HG03039 (cell line): Measurements from ENCODE around the gene LACRT.
A peak's percentile ranks its signal among the peaks of the same experiment; 100 is the strongest.
"Not testable (repeated sequence)": the region's sequence is repeated elsewhere in the genome, so short reads cannot be mapped to it uniquely, and the experiment has no call there.

ENCODE experiments used
- ATAC-seq: cut with Tn5 transposase; IDR thresholded peaks from one replicate; pipeline ENCODE4 v1.9.1; 2021; ENCODE audit warnings: mild to moderate bottlenecking, moderate library complexity; ENCODE audit not compliant: unreplicated experiment

LACRT gene, protein sequence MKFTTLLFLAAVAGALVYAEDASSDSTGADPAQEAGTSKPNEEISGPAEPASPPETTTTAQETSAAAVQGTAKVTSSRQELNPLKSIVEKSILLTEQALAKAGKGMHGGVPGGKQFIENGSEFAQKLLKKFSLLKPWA

DNA sequence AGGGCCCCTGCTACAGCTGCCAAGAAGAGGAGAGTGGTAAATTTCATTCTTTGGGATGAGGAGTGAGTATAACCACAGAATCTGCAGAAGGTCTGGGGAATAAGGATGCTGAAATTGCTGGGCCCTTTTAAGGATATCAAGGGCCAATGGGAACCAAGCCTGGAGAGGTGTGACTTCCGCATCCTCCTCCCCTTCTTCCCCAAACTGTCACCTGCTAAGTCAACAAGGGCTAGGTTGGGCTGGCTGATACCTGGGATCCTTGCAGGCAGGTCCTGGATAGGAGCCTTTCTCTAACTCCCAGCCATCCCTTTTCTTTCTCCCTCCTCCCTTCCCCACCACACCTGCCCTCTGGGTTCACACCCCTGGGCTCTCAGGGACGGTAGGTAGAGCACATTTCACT is at the start of gene LACRT:
TSS of gene LACRT (minus strand) at position 101 of the 400 bp plus-strand sequence. CDS start at position 47, 54 bp downstream.
- ATAC-seq, result no peak

DNA sequence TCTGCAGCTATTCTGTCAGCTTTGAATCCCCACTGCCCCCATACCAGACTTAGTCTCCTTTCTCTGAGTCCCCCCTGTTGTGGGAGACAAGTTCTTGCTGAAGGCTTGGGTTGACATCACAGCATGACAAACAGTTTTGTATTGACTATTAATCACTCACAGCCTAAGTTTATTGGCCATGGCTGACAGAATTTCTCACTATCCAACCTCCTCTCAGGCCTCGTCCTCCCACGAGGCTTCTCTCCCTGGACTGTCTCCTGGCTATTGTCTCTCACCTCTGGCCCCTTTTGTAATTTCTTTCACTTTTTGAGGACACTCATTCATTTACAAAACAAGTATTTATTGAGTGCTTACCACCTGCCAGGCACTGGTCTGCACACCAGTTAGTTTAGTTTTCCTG is 48.7 kb upstream of the LACRT start:
- ATAC-seq, result no peak

DNA sequence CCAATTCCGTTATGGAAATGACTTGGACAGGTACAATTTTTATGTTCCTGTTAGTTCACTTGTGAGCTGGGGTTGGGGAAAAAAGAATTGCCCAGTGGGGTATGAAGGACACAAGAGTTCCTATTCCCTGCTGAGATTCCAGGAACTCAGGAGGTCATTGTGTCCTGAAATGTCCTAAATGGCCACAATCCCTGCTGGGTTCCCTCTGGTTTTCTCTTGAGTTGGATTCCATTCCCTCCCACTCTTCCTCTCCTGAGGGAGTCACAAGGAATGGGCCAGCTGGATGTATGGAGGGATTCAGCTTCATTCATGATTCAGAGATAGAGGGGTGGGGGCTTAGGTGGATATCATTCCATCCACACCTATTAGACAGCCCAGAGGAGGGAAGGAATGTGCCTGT is 48.0 kb upstream of the LACRT start:
- no peak for ATAC-seq

DNA sequence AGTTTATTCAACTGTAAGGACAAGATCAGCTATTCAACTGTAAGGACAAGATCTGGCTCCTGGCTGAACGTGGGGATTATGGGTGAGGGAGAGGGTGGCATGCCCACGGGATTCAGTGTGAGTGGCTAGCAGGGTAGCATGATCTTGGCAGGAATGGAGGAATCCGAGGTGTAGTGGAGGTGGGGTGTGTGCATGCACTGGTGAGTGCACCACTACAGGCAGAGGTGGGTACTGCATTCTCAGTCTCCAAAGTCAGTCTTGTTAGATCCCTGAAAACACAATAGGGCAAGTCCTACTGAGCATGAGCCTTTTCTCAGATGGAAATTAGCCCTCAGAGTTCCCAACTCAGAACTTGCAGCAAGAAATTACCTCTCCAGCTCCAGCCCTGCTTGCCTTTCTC is 45.7 kb upstream of the LACRT start:
- peak; percentile 79 for ATAC-seq

DNA sequence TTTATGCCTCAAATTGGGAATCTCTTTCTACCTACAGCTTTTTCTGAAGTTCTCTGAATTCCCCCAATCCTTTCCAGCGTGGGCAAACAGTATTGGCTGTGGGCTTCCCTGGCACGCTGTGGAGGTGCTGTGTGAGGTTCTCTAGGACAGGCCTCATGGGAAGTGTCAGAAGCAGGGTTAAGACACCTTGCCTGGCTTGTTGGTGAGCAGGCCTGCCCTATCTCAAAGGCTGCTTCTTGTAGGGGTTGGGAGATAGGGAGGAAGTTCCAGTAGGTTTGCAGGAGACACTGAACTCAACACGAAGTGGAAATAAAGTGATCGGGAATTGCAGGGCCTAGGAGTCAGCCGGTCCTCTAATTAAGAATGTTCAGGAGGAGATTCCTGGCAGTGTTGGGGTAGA is 43.4 kb upstream of the LACRT start:
- ATAC-seq, result no peak

DNA sequence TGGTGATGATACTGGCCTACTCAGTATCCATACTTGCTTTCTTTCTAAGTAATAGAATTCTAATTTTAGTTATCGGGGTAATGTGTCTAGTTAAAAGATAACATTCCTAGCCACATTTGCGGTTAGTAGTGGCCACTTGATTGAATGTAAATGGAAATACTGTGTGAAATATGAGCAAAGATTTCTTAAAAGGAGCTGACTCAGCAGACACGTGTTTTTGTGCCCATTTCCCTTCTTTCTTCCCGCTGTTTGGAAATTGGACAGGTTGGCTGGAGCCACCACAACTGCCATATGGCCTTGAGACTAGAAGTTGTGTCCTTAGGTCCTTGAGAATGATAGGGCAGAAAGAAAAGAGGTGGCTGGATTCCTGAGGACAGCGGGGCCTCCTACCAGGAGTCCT is 33.2 kb upstream of the LACRT start:
- ATAC-seq, result no peak

DNA sequence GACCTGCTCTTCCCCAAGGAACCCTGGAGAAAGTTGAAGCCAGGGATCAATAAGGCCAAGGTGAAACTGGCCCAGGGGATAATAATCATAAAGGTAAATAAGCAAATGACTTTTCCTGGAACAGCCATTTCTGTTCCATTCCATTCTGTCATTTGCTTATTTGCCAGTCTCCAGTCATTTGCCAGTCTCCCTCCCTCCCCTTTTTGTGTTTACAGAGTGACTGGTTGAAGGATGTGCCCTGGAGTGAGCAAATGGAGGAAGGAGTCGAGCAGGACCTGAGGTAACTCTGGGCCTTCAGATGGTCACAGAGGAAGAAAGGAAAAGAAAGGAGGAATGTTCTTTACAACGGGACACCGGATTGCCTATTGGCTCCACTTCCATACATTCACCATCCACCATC is 31.3 kb upstream of the LACRT start:
- ATAC-seq, result no peak

DNA sequence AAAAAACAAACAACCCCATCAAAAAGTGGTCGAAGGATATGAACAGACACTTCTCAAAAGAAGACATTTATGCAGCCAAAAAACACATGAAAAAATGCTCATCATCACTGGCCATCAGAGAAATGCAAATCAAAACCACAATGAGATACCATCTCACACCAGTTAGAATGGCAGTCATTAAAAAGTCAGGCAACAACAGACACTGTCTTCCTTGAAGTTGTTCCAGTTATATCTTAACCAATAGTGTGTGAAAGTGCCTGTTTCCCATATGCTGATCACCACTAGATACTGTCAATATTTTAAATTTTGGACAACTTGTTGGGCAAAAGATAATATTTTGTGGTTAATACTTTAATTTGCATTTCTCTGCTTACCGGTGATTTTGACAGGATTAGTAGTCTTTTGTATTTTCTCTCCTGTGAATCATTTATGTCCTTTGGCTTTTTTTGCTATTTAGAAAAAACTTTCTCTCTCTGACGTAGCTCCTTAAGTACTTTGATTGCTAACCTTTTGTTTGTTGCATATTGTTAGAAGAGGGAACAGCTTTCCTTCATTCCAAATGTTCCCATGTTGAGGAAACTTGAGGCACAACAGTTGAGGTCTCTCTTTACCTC is 30.4 kb upstream of the LACRT start:
- not testable (repeated sequence) for ATAC-seq

DNA sequence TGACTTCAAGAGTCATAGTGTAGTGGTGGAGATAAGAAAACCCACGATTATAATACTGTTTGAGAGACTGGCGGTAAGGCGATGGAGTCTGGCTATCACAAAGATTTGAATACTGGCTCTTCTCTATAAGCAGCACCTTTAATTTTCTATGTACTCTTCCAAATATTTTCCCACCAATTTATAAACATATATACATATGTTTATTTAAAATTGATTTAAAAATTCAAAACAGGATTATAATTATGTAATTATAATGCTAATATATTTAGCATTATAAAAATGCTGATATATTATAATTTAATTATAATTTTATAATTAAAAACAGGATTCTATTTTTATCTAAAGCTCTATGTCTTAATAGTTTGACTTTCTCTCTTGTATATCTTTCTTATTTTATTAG is 28.9 kb upstream of the LACRT start:
- no peak for ATAC-seq

DNA sequence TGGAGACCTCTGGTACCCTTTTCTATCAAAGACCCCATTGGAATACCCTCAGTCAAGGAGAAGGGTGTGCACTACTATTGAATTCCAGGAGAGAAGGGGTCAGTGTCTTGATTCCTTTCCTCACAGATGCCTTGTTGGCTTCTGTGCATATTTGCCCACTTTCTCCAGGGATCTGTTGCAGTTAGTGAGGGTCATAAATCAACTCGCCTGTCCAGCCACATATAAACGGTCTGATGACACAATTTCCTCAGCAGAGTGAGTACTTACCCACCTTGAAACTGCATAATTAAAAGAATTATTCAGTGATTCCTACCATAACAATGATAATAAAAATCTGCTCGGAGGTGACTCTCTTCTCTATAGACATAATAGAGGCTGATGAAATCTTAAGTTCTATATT is 27.3 kb upstream of the LACRT start:
- ATAC-seq, result no peak

DNA sequence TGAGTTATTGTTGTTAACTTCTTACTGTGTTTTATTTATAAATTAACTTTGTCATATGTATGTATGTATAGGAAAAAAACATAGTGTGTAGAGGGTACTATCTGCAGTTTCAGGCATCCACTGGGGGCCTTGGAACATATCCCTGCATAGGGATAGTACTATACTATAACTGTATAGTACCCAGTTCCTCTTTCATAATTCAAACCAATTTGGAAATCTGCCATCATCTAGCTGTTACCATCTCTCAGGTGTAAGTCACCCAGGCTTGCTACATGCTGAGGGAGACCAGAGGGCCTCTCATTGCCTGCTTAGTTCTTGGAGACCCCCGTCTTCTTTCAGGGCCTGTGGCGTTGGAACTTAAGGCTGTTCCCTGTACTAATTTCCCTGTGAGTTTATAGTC is 26.4 kb upstream of the LACRT start:
- ATAC-seq, result no peak

DNA sequence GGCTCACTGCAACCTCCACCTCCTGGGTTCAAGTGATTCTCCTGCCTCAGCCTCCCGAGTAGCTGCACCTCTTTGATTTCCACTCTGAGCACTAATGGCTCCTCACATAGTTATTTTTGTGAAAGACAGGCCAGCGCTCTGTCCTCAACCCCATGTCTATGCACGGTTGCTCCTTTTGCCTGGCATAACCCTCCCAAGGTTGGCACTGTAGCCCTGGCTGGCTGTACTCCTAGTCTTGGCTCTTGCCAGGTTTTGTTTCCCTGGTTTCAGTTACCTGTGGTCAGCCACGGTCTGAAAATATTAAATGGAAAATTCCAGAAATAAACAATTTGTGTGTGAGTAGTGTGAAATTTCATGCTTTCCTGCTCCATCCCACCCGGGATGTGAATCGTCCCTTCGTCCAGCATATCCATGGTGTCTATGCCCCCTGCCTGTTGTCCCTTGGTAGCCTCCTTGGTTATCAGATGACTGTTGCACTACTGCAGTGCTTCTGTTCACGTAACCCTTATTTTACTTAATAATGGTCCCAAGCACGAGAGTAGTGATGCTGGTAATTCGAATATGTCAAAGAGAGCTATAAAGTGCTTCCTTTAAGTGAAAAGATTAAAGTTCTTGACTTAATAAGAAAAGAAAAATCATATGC is 25.7 kb upstream of the LACRT start:
- ATAC-seq, result no peak

DNA sequence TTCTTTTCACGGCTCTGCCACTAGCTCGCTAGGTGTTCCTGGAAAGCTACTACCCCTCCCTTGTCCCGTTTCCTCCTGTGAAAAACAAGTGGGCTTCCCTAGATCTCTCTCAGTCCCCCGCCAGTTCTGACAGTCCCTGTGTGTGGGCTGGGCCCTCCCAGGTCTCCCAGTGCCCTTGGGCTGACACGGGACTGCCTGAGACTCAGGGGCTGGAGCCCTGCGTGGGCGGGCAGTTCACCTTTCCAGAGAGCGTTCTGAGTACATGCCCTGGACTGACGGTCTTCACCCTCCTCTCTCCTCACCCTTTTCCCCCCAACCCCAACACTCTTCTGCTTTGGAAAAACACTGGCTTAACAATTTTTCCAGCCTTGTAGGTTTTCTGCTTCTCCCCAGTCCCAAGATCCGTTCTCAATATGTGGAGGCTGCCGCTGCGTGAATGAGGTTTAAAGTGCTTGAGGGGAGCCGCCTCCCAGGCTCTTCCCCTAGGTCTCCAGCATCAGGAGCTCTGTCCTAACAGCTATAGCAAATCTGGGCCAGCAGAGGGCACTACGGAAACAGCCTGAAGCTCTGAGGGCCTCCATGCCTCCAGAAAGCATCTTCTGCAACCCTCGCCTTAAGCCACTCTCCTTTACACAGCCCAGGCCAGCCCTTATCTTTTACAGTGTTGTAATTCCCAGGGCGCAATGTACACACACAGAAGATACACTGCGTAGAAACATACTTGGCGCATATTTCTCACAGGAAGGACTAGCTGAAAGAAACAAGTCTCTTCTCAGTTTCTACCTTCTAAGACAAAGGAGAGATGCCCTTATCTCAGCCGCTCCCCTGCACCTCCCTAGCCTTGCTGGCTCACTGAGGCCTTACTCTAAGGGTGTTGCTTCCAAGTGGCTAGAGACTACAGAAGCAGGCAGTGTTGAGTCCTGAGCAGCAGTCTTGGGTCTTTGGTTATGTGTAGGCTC is 23.9 kb upstream of the LACRT start:
- ATAC-seq, result peak; percentile 53

DNA sequence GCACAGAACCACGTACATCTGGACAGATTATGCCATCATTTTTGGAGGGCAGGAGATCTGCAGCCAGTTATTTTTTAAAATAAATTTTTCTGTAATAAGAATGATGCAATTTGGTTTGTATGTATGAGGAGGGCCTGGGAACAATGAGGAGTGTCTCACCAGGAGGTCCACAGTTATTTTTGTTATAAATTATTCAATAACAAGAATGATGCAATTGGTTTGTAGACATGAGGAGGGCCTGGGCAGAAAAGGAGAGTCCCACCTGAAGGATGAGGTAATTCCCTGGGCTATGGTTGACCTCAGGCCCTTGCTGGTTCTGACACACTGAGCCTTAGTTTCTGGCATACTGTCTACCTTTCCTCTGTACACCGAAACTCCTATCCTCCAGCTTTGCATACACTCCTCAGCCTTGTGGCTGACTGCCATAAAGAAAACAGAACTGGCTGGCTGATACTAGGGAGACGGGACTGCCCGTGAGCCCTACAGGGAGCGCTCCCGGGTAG is 22.5 kb upstream of the LACRT start:
- no peak for ATAC-seq

DNA sequence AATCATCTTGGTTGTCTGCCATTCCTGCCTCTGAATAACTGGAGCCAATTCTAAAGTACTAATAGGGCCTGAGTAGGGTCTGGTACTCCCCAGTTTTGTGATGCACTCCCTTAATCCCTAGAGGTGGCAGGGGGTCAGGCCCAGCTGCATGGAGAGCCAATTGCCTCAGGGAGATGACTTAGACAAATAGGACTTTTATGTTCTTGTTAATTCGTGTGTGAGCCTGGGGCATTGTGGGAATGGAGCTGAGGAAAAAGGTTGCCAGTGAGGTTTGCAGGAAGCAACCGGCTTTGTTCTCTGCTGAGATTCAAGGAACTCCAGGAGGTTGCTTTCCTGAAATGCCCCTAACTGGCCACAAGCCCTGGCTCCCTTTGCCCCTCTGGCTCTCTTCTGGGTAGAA is 20.2 kb upstream of the LACRT start:
- ATAC-seq, result no peak

DNA sequence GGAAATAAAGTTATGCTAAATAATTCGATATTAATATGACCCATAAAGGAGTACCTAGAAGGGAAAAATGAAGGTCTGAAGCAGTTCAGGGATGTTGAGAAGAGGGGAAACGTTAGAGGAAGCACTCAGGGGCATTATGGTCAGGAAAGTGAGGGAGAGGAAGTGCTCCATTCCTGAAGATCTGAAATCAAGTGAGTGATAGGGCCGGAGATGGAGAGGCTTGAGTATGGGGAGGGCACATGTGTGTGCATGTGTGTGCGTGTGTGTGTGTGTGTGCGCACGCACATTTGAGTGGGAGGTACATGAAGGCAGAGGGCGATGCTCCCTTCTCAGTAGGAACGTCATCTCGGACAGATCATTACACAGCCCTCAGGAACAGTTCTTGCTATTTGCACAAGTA is 18.3 kb upstream of the LACRT start:
- no peak for ATAC-seq

DNA sequence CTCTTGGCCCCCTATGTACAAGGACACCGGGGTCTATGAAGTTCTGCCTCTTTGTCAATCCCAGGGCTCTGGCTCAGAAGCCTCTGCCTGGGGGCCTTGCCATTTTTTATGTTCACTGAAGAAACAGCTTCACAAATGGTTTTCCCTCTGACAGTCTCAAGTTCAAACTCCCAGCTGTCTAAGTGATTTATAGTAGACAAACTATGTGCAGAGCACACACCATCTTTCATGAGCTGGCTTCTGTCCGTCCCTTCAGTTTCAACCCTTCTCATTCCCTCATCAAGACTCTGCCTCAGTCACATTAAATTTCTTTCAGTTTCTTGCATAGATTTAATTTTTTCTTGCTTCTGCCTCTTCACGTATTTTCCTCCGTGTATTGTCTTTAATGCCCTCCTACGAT is 16.2 kb upstream of the LACRT start:
- ATAC-seq, result no peak

DNA sequence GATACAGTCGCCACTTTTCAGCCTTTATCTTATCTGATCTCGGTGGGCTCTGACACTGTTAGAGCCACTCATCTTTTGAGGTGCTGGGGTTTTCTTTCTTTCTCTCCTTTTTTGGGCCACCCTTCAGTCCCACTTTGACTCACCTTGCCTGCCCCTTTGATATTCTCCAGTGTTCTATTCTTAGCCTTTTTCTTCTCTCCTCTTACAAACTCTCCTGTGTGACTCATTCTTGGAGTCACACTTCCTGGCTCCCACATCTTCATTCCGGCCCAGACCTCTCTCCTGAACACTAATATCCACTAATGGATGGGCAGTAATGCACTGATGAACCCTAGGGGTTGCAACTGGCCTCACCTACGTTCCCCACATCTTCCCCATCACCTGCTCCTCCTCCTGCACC is 15.7 kb upstream of the LACRT start:
- ATAC-seq, result no peak

DNA sequence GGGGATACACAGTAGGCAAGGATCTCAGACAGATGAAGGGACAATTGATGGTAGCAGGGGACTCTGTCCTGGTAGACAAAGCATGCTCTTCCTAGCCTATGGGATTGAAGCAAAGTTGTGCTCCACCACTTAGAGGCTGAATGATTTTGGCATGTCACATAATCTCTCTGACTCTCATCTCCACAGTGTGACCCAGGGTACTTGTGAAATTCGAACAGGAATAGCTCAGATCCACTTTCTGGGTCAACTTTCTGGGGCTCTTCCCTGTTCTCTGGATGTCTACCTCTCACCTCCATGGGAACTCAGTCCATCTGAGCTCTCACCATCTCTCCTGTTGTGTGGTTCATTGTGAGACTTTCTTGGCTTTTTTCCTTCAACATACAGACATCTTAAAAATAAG is 15.1 kb upstream of the LACRT start:
- no peak for ATAC-seq

DNA sequence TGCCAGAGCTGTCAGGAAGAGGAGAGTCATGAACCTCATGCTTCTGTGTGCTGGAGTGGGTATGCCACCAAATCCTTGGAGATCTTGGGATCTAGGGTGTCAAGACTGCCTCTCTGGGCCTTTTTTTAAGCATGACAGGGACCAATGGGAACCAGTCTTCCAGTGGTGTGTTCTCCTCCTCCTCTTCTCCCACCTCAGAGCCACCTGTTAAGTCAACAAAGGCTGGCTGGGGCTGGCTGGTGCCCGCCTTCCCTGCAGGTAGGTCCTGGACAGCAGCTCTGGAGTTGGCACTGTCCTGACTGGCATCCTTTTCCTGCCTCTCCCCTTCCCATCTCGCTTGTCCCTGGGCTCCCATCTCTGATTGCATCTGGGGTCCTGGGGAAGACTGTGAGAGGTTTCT is 13.6 kb upstream of the LACRT start, which contains the start of gene DCD:
TSS of gene DCD (minus strand) at position 101 of the 400 bp plus-strand sequence. CDS start at position 39, 62 bp downstream.
- no peak for ATAC-seq

DNA sequence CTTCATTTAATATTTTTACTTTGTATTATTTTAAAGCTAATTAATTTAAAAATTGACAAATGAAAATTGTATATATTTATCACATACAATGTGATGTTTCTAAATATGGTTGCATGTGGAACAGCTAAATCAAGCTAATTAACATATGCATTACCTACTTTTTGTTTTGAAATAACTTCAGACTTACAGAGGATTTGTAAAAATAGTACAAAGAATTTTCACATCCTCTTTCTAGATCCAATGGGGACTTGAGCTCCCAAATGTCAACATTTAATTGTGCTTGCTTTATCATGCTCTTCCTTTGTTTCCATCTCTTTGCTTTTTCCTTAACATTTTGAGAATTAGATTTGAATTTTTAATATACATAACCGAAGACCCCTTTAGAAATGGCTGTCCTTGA is 6.9 kb upstream of the LACRT start:
- no peak for ATAC-seq
